ENCODE results near the gene BMPER. TPM values are rescaled to one million over a fixed set of nuclear protein-coding genes. Genes with fewer than 3 reads are reported as not detected.

Gene BMPER
- total RNA-seq, 5 donors from 2014 or later (not counting 1 experiment from before 2014, with no cell fraction given): 0.20 to 0.47 TPM; not detected in 3

DNA sequence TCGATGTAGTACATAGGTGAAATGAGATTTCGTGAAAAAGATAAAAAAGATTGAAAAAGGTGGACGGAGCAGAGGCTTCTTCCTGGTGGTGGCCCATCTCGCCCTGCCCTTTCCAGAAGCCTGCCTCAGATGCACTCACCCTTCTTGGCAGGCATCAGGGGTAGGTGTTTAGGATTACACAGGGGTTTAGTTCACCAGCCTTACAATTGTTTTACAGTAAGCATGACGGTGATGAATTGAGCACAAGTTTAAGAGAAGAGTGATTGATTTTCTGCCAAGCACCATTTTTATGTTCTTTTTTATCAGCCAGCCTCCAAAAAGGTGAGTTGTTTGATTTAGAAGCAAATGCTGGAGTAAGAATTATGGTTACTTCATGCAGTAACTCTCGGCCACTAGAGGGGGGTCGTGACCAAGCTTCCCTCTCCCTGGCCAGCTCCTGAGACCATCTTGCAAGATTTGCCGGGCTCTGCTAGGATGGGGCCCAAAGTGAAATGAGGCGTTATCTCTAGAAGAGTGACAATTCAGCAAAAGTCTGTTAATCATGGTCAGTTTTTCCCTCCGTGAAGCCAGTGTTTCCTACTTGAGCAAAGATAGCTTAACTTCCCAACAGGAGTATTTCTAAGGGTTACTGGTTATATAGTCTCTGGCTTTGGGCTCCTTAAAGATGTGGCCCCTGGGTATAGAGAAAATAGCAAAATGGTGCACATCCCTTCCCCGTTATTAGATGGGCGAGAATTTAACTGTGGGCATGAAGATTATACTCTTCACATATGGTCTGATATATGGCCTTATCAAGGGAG lies 228.8 kb downstream of the BMPER start:
- Histone ChIP-seq H3K4me3 (ENCODE audit: control insufficient read depth in 1 of 2, extremely low read depth in 1 of 2, low read length in 1 of 2) (no peak overlapping the region), H3K4me1 (ENCODE audit: control insufficient read depth in 1 of 2, extremely low read depth in 1 of 2, insufficient read depth in 2 of 2, low read length in 2 of 2) (no peaks in the 10 kb centered on the region), H3K27me3 (replicated peaks in 1 of 2; ENCODE audit: control insufficient read depth in 2 of 2, extremely low read depth in 1 of 2, insufficient read depth in 2 of 2, low read length in 1 of 2) (no peaks in the 10 kb centered on the region), H3K9me3 (no peaks in the 10 kb centered on the region), H3K27ac (ENCODE audit: low read length) (no peak overlapping the region), H3K36me3 (ENCODE audit: control insufficient read depth in 2 of 2, extremely low read depth in 1 of 2, insufficient read depth in 1 of 2, low read length in 1 of 2) (no peaks in the 10 kb centered on the region)
- ATAC-seq (replicated peaks in 1 of 4): no peak
- no peaks in the 10 kb centered on the region for H3K36me3 Mint-ChIP-seq
- H3K9me3 Mint-ChIP-seq: peaks cover 0 to 8% (median 0%) of the 10 kb centered on the region in 3 donors
- ChIA-PET POLR2A (no interaction called here), CTCF (no interaction called here)
- H3K4me3 Mint-ChIP-seq: no peak overlapping the region
- no peaks in the 10 kb centered on the region for H3K4me1 Mint-ChIP-seq
- 44% methylated on average over 6 of the region's 12 CpGs for WGBS (ENCODE audit: insufficient coverage)
- H3K27ac Mint-ChIP-seq: no peak overlapping the region
- peaks cover 0 to 2% of the 10 kb centered on the region in 2 donors for H3K27me3 Mint-ChIP-seq
- no peak for DNase-seq

GRCh38 chr7:34135924-34136323 lies 230.6 kb downstream of the BMPER start:
- no peaks in the 10 kb centered on the region for H3K27me3 ChIP-seq (replicated peaks in 1 of 2; ENCODE audit: control insufficient read depth in 2 of 2, extremely low read depth in 1 of 2, insufficient read depth in 2 of 2, low read length in 1 of 2)
- WGBS (ENCODE audit: insufficient coverage): 45% methylated on average over 3 of the region's 4 CpGs
- ChIA-PET POLR2A (no interaction called here), CTCF (no interaction called here)
- Mint-ChIP-seq H3K27ac (no peak overlapping the region), H3K27me3 (peaks cover 0 to 2% of the 10 kb centered on the region in 2 donors), H3K4me3 (no peak overlapping the region), H3K9me3 (peaks cover 0 to 7% (median 6%) of the 10 kb centered on the region in 3 donors), H3K36me3 (no peaks in the 10 kb centered on the region), H3K4me1 (no peaks in the 10 kb centered on the region)
- no peak overlapping the region for H3K4me3 ChIP-seq (ENCODE audit: control insufficient read depth in 1 of 2, extremely low read depth in 1 of 2, low read length in 1 of 2)
- no peaks in the 10 kb centered on the region for H3K4me1 ChIP-seq (ENCODE audit: control insufficient read depth in 1 of 2, extremely low read depth in 1 of 2, insufficient read depth in 2 of 2, low read length in 2 of 2)
- H3K27ac ChIP-seq (ENCODE audit: low read length): no peak overlapping the region
- H3K36me3 ChIP-seq (ENCODE audit: control insufficient read depth in 2 of 2, extremely low read depth in 1 of 2, insufficient read depth in 1 of 2, low read length in 1 of 2): no peaks in the 10 kb centered on the region
- DNase-seq (no peak), ATAC-seq (replicated peaks in 1 of 4) (no peak)
- H3K9me3 ChIP-seq: no peaks in the 10 kb centered on the region

DNA sequence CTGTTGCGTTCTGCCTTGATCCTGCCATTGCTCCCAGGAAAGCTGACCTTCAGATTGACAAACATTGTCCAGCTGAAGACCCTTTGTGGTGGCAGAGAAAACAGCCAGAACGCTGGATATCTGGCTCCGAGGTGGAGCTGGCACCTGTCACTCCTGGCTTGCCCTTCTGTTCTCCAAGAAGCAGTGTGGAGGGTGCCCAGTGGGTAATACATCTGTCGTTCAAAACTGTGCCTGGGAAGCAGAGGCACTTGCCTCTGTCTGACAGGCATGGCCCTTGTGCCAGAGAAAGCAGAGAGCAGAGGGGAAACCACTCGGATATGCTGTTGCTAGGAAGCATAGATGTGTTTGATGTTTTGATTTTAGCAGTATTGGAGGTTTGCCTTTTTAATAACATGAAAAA lies 231.4 kb downstream of the BMPER start:
- Mint-ChIP-seq H3K27ac (no peak overlapping the region), H3K36me3 (no peaks in the 10 kb centered on the region), H3K27me3 (peaks cover 0 to 2% of the 10 kb centered on the region in 2 donors), H3K4me1 (no peaks in the 10 kb centered on the region), H3K9me3 (peaks cover 0 to 7% (median 6%) of the 10 kb centered on the region in 3 donors), H3K4me3 (no peak overlapping the region)
- POLR2A ChIA-PET: no interaction called here
- ATAC-seq (replicated peaks in 1 of 4) (no peak), DNase-seq (no peak)
- 76% methylated on average over 4 of the region's 5 CpGs for WGBS (ENCODE audit: insufficient coverage)
- no peaks in the 10 kb centered on the region for H3K27me3 ChIP-seq (replicated peaks in 1 of 2; ENCODE audit: control insufficient read depth in 2 of 2, extremely low read depth in 1 of 2, insufficient read depth in 2 of 2, low read length in 1 of 2)
- H3K27ac ChIP-seq (ENCODE audit: low read length): no peak overlapping the region
- H3K4me1 ChIP-seq (ENCODE audit: control insufficient read depth in 1 of 2, extremely low read depth in 1 of 2, insufficient read depth in 2 of 2, low read length in 2 of 2): no peaks in the 10 kb centered on the region
- H3K4me3 ChIP-seq (ENCODE audit: control insufficient read depth in 1 of 2, extremely low read depth in 1 of 2, low read length in 1 of 2): no peak overlapping the region
- H3K36me3 ChIP-seq (ENCODE audit: control insufficient read depth in 2 of 2, extremely low read depth in 1 of 2, insufficient read depth in 1 of 2, low read length in 1 of 2): no peaks in the 10 kb centered on the region
- CTCF ChIA-PET: no interaction called here
- no peaks in the 10 kb centered on the region for H3K9me3 ChIP-seq

DNA sequence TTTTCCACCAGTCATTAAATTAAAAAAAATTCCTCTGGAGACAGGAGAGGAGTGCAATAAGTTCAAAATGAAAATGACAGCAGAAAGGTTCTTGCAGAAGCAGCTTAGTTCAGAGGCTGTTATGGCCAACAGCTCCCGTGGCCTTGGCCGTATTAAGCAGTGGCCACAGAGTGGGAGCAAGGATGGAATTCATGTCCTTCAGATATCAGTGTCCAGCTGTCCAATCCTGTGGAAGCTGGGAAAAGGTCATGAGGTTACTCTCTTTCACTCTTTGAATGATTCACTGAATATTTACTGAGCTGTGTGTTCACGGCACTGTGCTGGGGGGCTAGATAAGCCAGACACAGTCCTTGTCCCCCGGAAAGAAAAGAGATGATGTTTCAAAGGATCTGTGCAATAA lies 231.8 kb downstream of the BMPER start:
- no peak overlapping the region for H3K27ac Mint-ChIP-seq
- Histone ChIP-seq H3K4me1 (ENCODE audit: control insufficient read depth in 1 of 2, extremely low read depth in 1 of 2, insufficient read depth in 2 of 2, low read length in 2 of 2) (no peaks in the 10 kb centered on the region), H3K27ac (ENCODE audit: low read length) (no peak overlapping the region), H3K27me3 (replicated peaks in 1 of 2; ENCODE audit: control insufficient read depth in 2 of 2, extremely low read depth in 1 of 2, insufficient read depth in 2 of 2, low read length in 1 of 2) (no peaks in the 10 kb centered on the region), H3K9me3 (no peaks in the 10 kb centered on the region), H3K36me3 (ENCODE audit: control insufficient read depth in 2 of 2, extremely low read depth in 1 of 2, insufficient read depth in 1 of 2, low read length in 1 of 2) (no peaks in the 10 kb centered on the region), H3K4me3 (ENCODE audit: control insufficient read depth in 1 of 2, extremely low read depth in 1 of 2, low read length in 1 of 2) (no peak overlapping the region)
- DNase-seq (no peak), ATAC-seq (replicated peaks in 1 of 4) (no peak)
- no peak overlapping the region for H3K4me3 Mint-ChIP-seq
- no peaks in the 10 kb centered on the region for H3K36me3 Mint-ChIP-seq
- ChIA-PET CTCF (no interaction called here), POLR2A (no interaction called here)
- WGBS (ENCODE audit: insufficient coverage): 72% methylated on average over 2 of the region's 4 CpGs
- H3K27me3 Mint-ChIP-seq: peaks cover 0 to 2% of the 10 kb centered on the region in 2 donors
- peaks cover 0 to 7% (median 6%) of the 10 kb centered on the region in 3 donors for H3K9me3 Mint-ChIP-seq
- H3K4me1 Mint-ChIP-seq: no peaks in the 10 kb centered on the region

DNA sequence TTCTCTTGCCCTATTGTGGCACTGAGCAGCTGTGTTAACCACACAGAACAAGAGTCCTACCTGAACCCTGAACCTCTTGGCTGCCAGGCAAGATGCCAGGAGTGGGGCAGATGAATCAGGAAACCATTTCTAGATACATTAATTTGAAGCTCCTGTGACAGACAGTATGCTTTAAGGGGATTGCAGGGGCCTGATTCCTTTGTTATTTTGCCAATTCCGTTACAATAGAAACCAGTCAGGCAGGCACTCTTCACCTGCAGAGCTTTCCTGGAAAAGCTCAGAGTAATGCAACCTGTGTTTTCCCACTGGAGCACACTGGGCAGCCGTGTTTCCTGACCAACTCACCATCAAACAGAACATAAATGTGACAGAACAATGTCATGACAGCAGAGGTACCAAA lies 233.1 kb downstream of the BMPER start:
- WGBS (ENCODE audit: insufficient coverage): 90% methylated on average over 1 of the region's 2 CpGs

DNA sequence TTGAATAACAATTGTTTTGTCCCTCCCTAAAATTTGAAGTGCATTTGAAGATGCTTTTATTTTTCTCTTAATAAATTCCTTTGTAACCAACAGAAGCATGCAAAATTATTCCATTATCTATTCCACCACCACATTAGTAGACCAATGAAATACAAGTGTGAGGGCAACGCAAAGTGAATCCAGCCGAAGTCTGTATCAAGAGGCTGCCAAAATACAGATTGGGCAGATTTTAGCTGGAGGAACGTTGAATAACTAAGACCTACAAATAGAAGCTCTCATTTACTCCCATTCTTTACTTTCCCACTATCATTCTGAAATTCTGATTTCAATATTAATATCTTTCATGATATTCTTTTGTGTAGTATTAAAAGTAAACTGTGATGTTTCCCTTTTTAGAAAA lies 233.7 kb downstream of the BMPER start:
- Histone ChIP-seq H3K4me3 (ENCODE audit: control insufficient read depth in 1 of 2, extremely low read depth in 1 of 2, low read length in 1 of 2) (no peak overlapping the region), H3K27me3 (replicated peaks in 1 of 2; ENCODE audit: control insufficient read depth in 2 of 2, extremely low read depth in 1 of 2, insufficient read depth in 2 of 2, low read length in 1 of 2) (no peaks in the 10 kb centered on the region), H3K36me3 (ENCODE audit: control insufficient read depth in 2 of 2, extremely low read depth in 1 of 2, insufficient read depth in 1 of 2, low read length in 1 of 2) (no peaks in the 10 kb centered on the region), H3K4me1 (ENCODE audit: control insufficient read depth in 1 of 2, extremely low read depth in 1 of 2, insufficient read depth in 2 of 2, low read length in 2 of 2) (no peaks in the 10 kb centered on the region), H3K27ac (ENCODE audit: low read length) (no peak overlapping the region), H3K9me3 (no peaks in the 10 kb centered on the region)
- Mint-ChIP-seq H3K27ac (no peak overlapping the region), H3K27me3 (peaks cover 0 to 2% of the 10 kb centered on the region in 2 donors), H3K9me3 (peaks cover 0 to 11% (median 6%) of the 10 kb centered on the region in 3 donors), H3K4me3 (no peak overlapping the region), H3K4me1 (no peaks in the 10 kb centered on the region), H3K36me3 (no peaks in the 10 kb centered on the region)
- DNase-seq (no peak), ATAC-seq (replicated peaks in 1 of 4) (no peak)
- ChIA-PET POLR2A (no interaction called here), CTCF (no interaction called here)
- WGBS (ENCODE audit: insufficient coverage): 80% methylated on average over 1 of the region's 3 CpGs

More for the DNA sequence above, 233.1 kb downstream of the BMPER start:
- H3K9me3 Mint-ChIP-seq: peaks cover 0 to 7% (median 6%) of the 10 kb centered on the region in 3 donors
- ATAC-seq (replicated peaks in 1 of 4) (no peak), DNase-seq (no peak)
- H3K4me1 ChIP-seq (ENCODE audit: control insufficient read depth in 1 of 2, extremely low read depth in 1 of 2, insufficient read depth in 2 of 2, low read length in 2 of 2): no peaks in the 10 kb centered on the region
- H3K27ac ChIP-seq (ENCODE audit: low read length): no peak overlapping the region
- H3K4me3 ChIP-seq (ENCODE audit: control insufficient read depth in 1 of 2, extremely low read depth in 1 of 2, low read length in 1 of 2): no peak overlapping the region
- no peaks in the 10 kb centered on the region for H3K27me3 ChIP-seq (replicated peaks in 1 of 2; ENCODE audit: control insufficient read depth in 2 of 2, extremely low read depth in 1 of 2, insufficient read depth in 2 of 2, low read length in 1 of 2)
- ChIA-PET CTCF (no interaction called here), POLR2A (no interaction called here)
- no peaks in the 10 kb centered on the region for H3K36me3 Mint-ChIP-seq
- no peaks in the 10 kb centered on the region for H3K36me3 ChIP-seq (ENCODE audit: control insufficient read depth in 2 of 2, extremely low read depth in 1 of 2, insufficient read depth in 1 of 2, low read length in 1 of 2)
- H3K27me3 Mint-ChIP-seq: peaks cover 0 to 2% of the 10 kb centered on the region in 2 donors
- H3K4me3 Mint-ChIP-seq: no peak overlapping the region
- H3K27ac Mint-ChIP-seq: no peak overlapping the region
- H3K9me3 ChIP-seq: no peaks in the 10 kb centered on the region
- H3K4me1 Mint-ChIP-seq: no peaks in the 10 kb centered on the region
